Effector CD8-positive, alpha-beta T cell (primary cell): ENCODE measurements around the gene UBN2.

Experiments
- DNase-seq: peaks from one replicate; lab custom pipeline; 2025; lab: John Stamatoyannopoulos, UW

The UBN2 gene

DNA sequence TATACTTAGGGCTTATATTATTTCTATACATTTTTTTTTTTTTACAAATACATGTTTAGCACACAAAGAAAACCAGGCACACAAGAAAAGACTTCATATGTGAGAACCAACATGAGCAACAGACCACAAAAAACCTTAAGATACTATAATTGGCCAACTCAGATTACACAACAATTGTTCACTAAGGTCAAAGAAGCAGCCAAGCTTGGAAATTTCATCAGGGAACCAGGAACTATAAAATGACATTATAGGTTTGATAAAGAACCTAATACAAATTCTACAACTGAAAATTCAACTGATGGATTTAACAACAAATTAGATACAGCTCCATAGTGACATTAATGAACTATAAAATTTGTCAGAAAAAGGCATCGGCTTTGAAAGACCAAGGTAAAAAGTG lies 124.3 kb downstream of the UBN2 start:
- no peak for DNase-seq
